SH-SY5Y (cell line): ENCODE data around the gene COQ10A.

Experiments used
- GATA2 ChIP-seq: IDR thresholded peaks from 2 replicates; pipeline ENCODE4 v1.6.1; 2011; ENCODE audit warnings: mild to moderate bottlenecking, low read depth, low read length
- GATA3 ChIP-seq: IDR thresholded peaks from 2 replicates; pipeline ENCODE4 v1.6.1; 2011; ENCODE audit warnings: low read depth, mild to moderate bottlenecking, low read length, moderate library complexity

DNA sequence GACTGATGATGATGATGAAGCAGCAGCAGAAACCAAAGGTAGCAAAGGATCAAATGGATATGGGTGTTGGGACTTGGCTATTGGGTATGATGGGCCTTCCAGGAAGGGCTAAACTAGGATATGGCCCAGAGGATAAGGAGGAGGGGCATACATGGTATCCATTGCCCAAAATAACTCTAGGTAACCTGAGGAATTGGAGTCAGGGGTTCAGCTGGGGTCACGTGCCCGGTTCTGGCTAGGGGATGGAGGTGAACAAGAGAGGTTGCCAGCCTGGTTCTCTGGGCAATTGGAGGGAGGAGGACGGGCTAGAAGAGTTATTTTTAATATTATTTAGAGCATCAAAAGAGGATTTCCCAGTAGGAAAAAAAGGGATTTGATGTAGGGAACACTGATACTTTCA lies 5.8 kb upstream of the COQ10A start:
- no peak for TF ChIP-seq GATA3
- no peak for TF ChIP-seq GATA2
